HCT116 (cell line): ENCODE data around the gene MMRN1.

ENCODE experiments used
- CBX3 ChIP-seq: IDR thresholded peaks from 2 replicates; pipeline ENCODE4 v1.6.1; 2012; ENCODE audit warnings: low read depth
- CTCF ChIP-seq, 3 experiments: fragments of 200-600 bp in 1 of 3; sonication (generic) in 1 of 3; IDR thresholded peaks in 2 of 3; conservative IDR thresholded peaks in 1 of 3; 2 replicates each; pipeline ENCODE4 v1.5.1; 2012 to 2017; ENCODE audit warnings: low read depth in 2 of 3, low read length in 2 of 3, antibody characterized with exemption in 1 of 3, borderline replicate concordance in 1 of 3, control low read depth in 1 of 3, mild to moderate bottlenecking in 1 of 3, mixed read lengths in 1 of 3, mixed run types in 1 of 3, moderate library complexity in 1 of 3; ENCODE audit not compliant: insufficient read depth in 1 of 3
- JUND ChIP-seq: IDR thresholded peaks from 2 replicates; pipeline ENCODE4 v1.6.1; 2012
- POLR2A ChIP-seq: IDR thresholded peaks from 2 replicates; pipeline ENCODE4 v1.7.0; 2011; ENCODE audit warnings: borderline replicate concordance; ENCODE audit not compliant: insufficient read depth, insufficient read length; ENCODE audit errors: extremely low read depth
- POLR2AphosphoS5 ChIP-seq: IDR thresholded peaks from 2 replicates; pipeline ENCODE4 v1.6.1; 2011; ENCODE audit warnings: mild to moderate bottlenecking, low read depth, low read length, moderate library complexity
- SIN3A ChIP-seq: IDR thresholded peaks from 2 replicates; pipeline ENCODE4 v1.6.1; 2012; ENCODE audit warnings: low read depth
- YY1 ChIP-seq: IDR thresholded peaks from 2 replicates; pipeline ENCODE4 v1.6.1; 2011; ENCODE audit warnings: low read length, low read depth, moderate library complexity, mild to moderate bottlenecking; ENCODE audit not compliant: insufficient replicate concordance; ENCODE audit errors: extremely low read depth

- no peak for TF ChIP-seq CBX3
- no peak for TF ChIP-seq POLR2A
- no peak for TF ChIP-seq CTCF (IDR thresholded peaks at IDR 0.05 in 2 of 3, conservative IDR thresholded peaks at IDR 0.05 in 1 of 3; ENCODE audit: borderline replicate concordance in 1 of 3, insufficient read depth in 1 of 3, low read depth in 2 of 3, low read length in 2 of 3)
- TF ChIP-seq YY1, result no peak
- no peak for TF ChIP-seq POLR2AphosphoS5
- TF ChIP-seq JUND, result no peak
- no peak for TF ChIP-seq SIN3A
Observed at GRCh38 chr4:89906777-89907521, 12.3 kb downstream of the MMRN1 start.
